ENCODE results near the gene OR4K1. TPM values are rescaled to one million over a fixed set of nuclear protein-coding genes. Genes with fewer than 3 reads are reported as not detected.

OR4K1 gene
- total and polyA plus RNA-seq, 9 of the 15 experiments (the other 6 are each of a cell fraction or from before 2014, with no cell fraction given), result not detected

- intact Hi-C loops (cut with micrococcal nuclease), result no loop called here
- no peaks in the 10 kb centered on the region; the same call in 1 of the 2 replicates for H3K9me3 ChIP-seq (replicated peaks; ENCODE audit: control insufficient read depth, insufficient read depth, low read depth, low read length)
- no TSS peak for BruUV-seq (replicated peaks)
- TF ChIP-seq LCOR (CRISPR knock-in tag; IDR thresholded peaks at IDR 0.05), result no peak
- no peak for TF ChIP-seq SRSF9 (IDR thresholded peaks at IDR 0.05; ENCODE audit: borderline replicate concordance, low read depth, low read length)
- no peak for TF ChIP-seq ZNF830 (CRISPR knock-in tag; IDR thresholded peaks at IDR 0.05)
- no peak for TF ChIP-seq ETS1 (conservative IDR thresholded peaks at IDR 0.05; ENCODE audit: control insufficient read depth, low read depth, low read length)
- no peak for TF ChIP-seq CSDE1 (IDR thresholded peaks at IDR 0.05)
- no peak for TF ChIP-seq MECOM (CRISPR knock-in tag; IDR thresholded peaks at IDR 0.05)
- TF ChIP-seq PPARD (CRISPR knock-in tag; IDR thresholded peaks at IDR 0.05), result no peak
- TF ChIP-seq RAD51 (IDR thresholded peaks at IDR 0.05; ENCODE audit: borderline replicate concordance, low read depth), result no peak
- TF ChIP-seq MCM3 (IDR thresholded peaks at IDR 0.05), result no peak
- no peak for TF ChIP-seq ZNF589 (CRISPR knock-in tag; IDR thresholded peaks at IDR 0.05; ENCODE audit: low read depth)
- TF ChIP-seq YY1 (IDR thresholded peaks at IDR 0.05; ENCODE audit: borderline replicate concordance in 1 of 3, control insufficient read depth in 1 of 3, extremely low read depth in 1 of 3, insufficient read depth in 3 of 3, insufficient read length in 1 of 3, insufficient replicate concordance in 2 of 3, low read depth in 1 of 3, low read length in 2 of 3), result no peak
- TF ChIP-seq SREBF2 (CRISPR knock-in tag; IDR thresholded peaks at IDR 0.05), result no peak
- TF ChIP-seq CREBBP (IDR thresholded peaks at IDR 0.05; ENCODE audit: low read depth, low read length), result no peak
- H3K36me3 ChIP-seq (ENCODE audit: control insufficient read depth, insufficient read depth, low read length), result no peaks in the 10 kb centered on the region
- H3K9me1 ChIP-seq (ENCODE audit: control insufficient read depth, insufficient read depth, low read length), result no peaks in the 10 kb centered on the region
- no peak overlapping the region for H3K9ac ChIP-seq (ENCODE audit: insufficient read depth in 1 of 2, low read depth in 2 of 2, low read length in 2 of 2)
- in situ Hi-C loops (cut with MboI), result no loop called here
- ATAC-seq, result no peak
- H3K4me2 ChIP-seq (ENCODE audit: insufficient read depth, low read length), result no peak overlapping the region
- POLR2A ChIA-PET, result no interaction called here
- H4K20me1 ChIP-seq (replicated peaks; ENCODE audit: control insufficient read depth, insufficient read depth, low read length), result no peaks in the 10 kb centered on the region
- no peak for DNase-seq (ENCODE audit: extremely low read depth in 1 of 4, low spot score in 3 of 4)
- H2AFZ ChIP-seq (ENCODE audit: low read depth, low read length), result no peak overlapping the region
- no peaks in the 10 kb centered on the region for H3K4me1 ChIP-seq (replicated peaks in 1 of 2; ENCODE audit: control insufficient read depth in 2 of 2, insufficient read depth in 2 of 2, low read length in 2 of 2)
- H3K27ac ChIP-seq (ENCODE audit: extremely low read depth, low read depth, low read length), result no peak overlapping the region
- H3K27me3 ChIP-seq (ENCODE audit: control insufficient read depth in 2 of 2, insufficient read depth in 2 of 2, low read length in 2 of 2), result no peaks in the 10 kb centered on the region
- WGBS (ENCODE audit: insufficient coverage, low coverage, missing lambda C conversion rate), result 0% methylated on average over 2 of the region's 2 CpGs
- no peak overlapping the region for H3K4me3 ChIP-seq
- CTCF ChIA-PET (ENCODE audit: low intra/inter-chr PET ratio), result no interaction called here
- H3K79me2 ChIP-seq (ENCODE audit: control insufficient read depth, insufficient read depth, low read length), result no peaks in the 10 kb centered on the region
- no peak for FAIRE-seq
Measured at GRCh38 chr14:19895282-19895681, 35.4 kb upstream of the OR4K1 start.
